HCT116 (cell line): Measurements from ENCODE around the gene CDH4.

Experiments
- CEBPB ChIP-seq: IDR thresholded peaks from 2 replicates; pipeline ENCODE4 v1.6.1; 2012; ENCODE audit warnings: low read depth
- EGR1 ChIP-seq: IDR thresholded peaks from 2 replicates; pipeline ENCODE4 v1.6.1; 2012; ENCODE audit warnings: low read depth
- EZH2 ChIP-seq: fragments of 200-600 bp; sonication (generic); IDR thresholded peaks from 2 replicates; pipeline ENCODE4 v1.6.1; 2017; ENCODE audit warnings: antibody characterized with exemption, mixed run types
- FOSL1 ChIP-seq: IDR thresholded peaks from 2 replicates; pipeline ENCODE4 v1.6.1; 2012; ENCODE audit warnings: low read depth
- POLR2A ChIP-seq: IDR thresholded peaks from 2 replicates; pipeline ENCODE4 v1.7.0; 2011; ENCODE audit warnings: borderline replicate concordance; ENCODE audit not compliant: insufficient read depth, insufficient read length; ENCODE audit errors: extremely low read depth
- POLR2AphosphoS5 ChIP-seq: IDR thresholded peaks from 2 replicates; pipeline ENCODE4 v1.6.1; 2011; ENCODE audit warnings: mild to moderate bottlenecking, low read depth, low read length, moderate library complexity
- RAD21 ChIP-seq: IDR thresholded peaks from 2 replicates; pipeline ENCODE4 v1.6.1; 2012; ENCODE audit warnings: low read depth, mild to moderate bottlenecking
- TCF7L2 ChIP-seq: IDR thresholded peaks from 2 replicates; pipeline ENCODE4 v1.7.0; 2011; ENCODE audit warnings: borderline replicate concordance, inconsistent platforms; ENCODE audit not compliant: insufficient read depth, insufficient read length; ENCODE audit errors: extremely low read depth
- YY1 ChIP-seq: IDR thresholded peaks from 2 replicates; pipeline ENCODE4 v1.6.1; 2011; ENCODE audit warnings: low read length, low read depth, moderate library complexity, mild to moderate bottlenecking; ENCODE audit not compliant: insufficient replicate concordance; ENCODE audit errors: extremely low read depth
- ZFX ChIP-seq: fragments of 450-650 bp; IDR thresholded peaks from 2 replicates; pipeline ENCODE4 v1.6.1; 2017
- ZNF274 ChIP-seq: fragments of 200-500 bp; sonication (Bioruptor generic); IDR thresholded peaks from 2 replicates; pipeline ENCODE4 v1.6.1; 2014; ENCODE audit warnings: mild to moderate bottlenecking, low read depth, low read length, inconsistent platforms
- TF ChIP-seq, protein P1 (sequence below): IDR thresholded peaks from 2 replicates; pipeline ENCODE4 v1.6.1; 2011; ENCODE audit warnings: mild to moderate bottlenecking, low read length, moderate library complexity; ENCODE audit not compliant: insufficient replicate concordance; ENCODE audit errors: extremely low read depth
- TF ChIP-seq, protein P2 (sequence below), 3 experiments: fragments of 200-600 bp in 1 of 3; sonication (generic) in 1 of 3; IDR thresholded peaks in 2 of 3; conservative IDR thresholded peaks in 1 of 3; 2 replicates each; pipeline ENCODE4 v1.5.1; 2012 to 2017; ENCODE audit warnings: low read depth in 2 of 3, low read length in 2 of 3, antibody characterized with exemption in 1 of 3, borderline replicate concordance in 1 of 3, control low read depth in 1 of 3, mild to moderate bottlenecking in 1 of 3, mixed read lengths in 1 of 3, mixed run types in 1 of 3, moderate library complexity in 1 of 3; ENCODE audit not compliant: insufficient read depth in 1 of 3
- TF ChIP-seq, protein P3 (sequence below): IDR thresholded peaks from 2 replicates; pipeline ENCODE4 v1.6.1; 2012; ENCODE audit warnings: low read depth

DNA sequence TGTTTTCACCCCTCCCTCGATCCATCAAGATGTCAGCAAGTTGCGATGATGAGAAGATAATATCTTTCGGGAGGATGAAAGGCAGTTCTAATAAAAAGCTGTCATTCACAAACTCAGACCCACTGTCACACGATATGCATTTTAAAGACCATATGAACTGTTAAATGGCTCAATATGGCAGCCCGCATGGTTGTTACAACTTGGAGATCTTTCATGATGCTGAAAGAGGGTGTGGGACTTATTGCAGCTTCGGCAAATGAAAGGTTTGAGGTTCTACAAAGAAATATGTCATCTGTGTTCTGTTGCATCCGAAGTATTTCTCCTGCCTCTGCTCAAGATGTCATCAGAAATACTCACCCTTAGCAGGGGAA is 128.5 kb downstream of the CDH4 start:
- TF ChIP-seq POLR2A (no peak), RAD21 (no peak), POLR2AphosphoS5 (no peak), EZH2 (no peak), ZNF274 (no peak), EGR1 (no peak), FOSL1 (no peak), CEBPB (no peak), TCF7L2 (no peak), YY1 (no peak), ZFX (no peak)
- TF ChIP-seq, protein P1, sequence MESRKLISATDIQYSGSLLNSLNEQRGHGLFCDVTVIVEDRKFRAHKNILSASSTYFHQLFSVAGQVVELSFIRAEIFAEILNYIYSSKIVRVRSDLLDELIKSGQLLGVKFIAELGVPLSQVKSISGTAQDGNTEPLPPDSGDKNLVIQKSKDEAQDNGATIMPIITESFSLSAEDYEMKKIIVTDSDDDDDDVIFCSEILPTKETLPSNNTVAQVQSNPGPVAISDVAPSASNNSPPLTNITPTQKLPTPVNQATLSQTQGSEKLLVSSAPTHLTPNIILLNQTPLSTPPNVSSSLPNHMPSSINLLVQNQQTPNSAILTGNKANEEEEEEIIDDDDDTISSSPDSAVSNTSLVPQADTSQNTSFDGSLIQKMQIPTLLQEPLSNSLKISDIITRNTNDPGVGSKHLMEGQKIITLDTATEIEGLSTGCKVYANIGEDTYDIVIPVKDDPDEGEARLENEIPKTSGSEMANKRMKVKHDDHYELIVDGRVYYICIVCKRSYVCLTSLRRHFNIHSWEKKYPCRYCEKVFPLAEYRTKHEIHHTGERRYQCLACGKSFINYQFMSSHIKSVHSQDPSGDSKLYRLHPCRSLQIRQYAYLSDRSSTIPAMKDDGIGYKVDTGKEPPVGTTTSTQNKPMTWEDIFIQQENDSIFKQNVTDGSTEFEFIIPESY = no peak
- TF ChIP-seq, protein P2, sequence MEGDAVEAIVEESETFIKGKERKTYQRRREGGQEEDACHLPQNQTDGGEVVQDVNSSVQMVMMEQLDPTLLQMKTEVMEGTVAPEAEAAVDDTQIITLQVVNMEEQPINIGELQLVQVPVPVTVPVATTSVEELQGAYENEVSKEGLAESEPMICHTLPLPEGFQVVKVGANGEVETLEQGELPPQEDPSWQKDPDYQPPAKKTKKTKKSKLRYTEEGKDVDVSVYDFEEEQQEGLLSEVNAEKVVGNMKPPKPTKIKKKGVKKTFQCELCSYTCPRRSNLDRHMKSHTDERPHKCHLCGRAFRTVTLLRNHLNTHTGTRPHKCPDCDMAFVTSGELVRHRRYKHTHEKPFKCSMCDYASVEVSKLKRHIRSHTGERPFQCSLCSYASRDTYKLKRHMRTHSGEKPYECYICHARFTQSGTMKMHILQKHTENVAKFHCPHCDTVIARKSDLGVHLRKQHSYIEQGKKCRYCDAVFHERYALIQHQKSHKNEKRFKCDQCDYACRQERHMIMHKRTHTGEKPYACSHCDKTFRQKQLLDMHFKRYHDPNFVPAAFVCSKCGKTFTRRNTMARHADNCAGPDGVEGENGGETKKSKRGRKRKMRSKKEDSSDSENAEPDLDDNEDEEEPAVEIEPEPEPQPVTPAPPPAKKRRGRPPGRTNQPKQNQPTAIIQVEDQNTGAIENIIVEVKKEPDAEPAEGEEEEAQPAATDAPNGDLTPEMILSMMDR (IDR thresholded peaks at IDR 0.05 in 2 of 3, conservative IDR thresholded peaks at IDR 0.05 in 1 of 3; ENCODE audit: borderline replicate concordance in 1 of 3, insufficient read depth in 1 of 3, low read depth in 2 of 3, low read length in 2 of 3) = no peak
- TF ChIP-seq, protein P3, sequence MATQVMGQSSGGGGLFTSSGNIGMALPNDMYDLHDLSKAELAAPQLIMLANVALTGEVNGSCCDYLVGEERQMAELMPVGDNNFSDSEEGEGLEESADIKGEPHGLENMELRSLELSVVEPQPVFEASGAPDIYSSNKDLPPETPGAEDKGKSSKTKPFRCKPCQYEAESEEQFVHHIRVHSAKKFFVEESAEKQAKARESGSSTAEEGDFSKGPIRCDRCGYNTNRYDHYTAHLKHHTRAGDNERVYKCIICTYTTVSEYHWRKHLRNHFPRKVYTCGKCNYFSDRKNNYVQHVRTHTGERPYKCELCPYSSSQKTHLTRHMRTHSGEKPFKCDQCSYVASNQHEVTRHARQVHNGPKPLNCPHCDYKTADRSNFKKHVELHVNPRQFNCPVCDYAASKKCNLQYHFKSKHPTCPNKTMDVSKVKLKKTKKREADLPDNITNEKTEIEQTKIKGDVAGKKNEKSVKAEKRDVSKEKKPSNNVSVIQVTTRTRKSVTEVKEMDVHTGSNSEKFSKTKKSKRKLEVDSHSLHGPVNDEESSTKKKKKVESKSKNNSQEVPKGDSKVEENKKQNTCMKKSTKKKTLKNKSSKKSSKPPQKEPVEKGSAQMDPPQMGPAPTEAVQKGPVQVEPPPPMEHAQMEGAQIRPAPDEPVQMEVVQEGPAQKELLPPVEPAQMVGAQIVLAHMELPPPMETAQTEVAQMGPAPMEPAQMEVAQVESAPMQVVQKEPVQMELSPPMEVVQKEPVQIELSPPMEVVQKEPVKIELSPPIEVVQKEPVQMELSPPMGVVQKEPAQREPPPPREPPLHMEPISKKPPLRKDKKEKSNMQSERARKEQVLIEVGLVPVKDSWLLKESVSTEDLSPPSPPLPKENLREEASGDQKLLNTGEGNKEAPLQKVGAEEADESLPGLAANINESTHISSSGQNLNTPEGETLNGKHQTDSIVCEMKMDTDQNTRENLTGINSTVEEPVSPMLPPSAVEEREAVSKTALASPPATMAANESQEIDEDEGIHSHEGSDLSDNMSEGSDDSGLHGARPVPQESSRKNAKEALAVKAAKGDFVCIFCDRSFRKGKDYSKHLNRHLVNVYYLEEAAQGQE = no peak
